Measurements from ENCODE around the gene IL19. TPM values are rescaled to one million over a fixed set of nuclear protein-coding genes. Genes with fewer than 3 reads are reported as not detected.

IL19 gene
- total RNA-seq, 1 experiment from 2014 or later: not detected

- no peak overlapping the region for H3T11ph ChIP-seq (ENCODE audit: low read length)
- Mint-ChIP-seq H3K4me3 (no peak overlapping the region), H3K36me3 (ENCODE audit: insufficient read depth in 1 of 3, low read depth in 3 of 3) (no peaks in the 10 kb centered on the region), H3K4me1 (peaks cover 2 to 8% of the 10 kb centered on the region in 2 experiments; a peak in 3 of 4 replicates), H3K9me3 (peaks cover 3 to 8% of the 10 kb centered on the region in 2 experiments; a peak in 4 of 5 replicates), H3K27me3 (ENCODE audit: low read depth) (no peaks in the 10 kb centered on the region), H3K27ac (no peak overlapping the region)
- H4K5ac ChIP-seq (ENCODE audit: insufficient read length, low read depth, low read length): no peak overlapping the region
- H3K56ac ChIP-seq (ENCODE audit: insufficient read length, low read depth, low read length): no peak overlapping the region
- no peak overlapping the region for H4K8ac ChIP-seq (replicated peaks; ENCODE audit: insufficient read length, low read depth, low read length)
- no peak overlapping the region for H2BK12ac ChIP-seq (ENCODE audit: insufficient read length, low read depth, low read length)
- peak; percentile 64 for TF ChIP-seq CTCF (conservative IDR thresholded peaks at IDR 0.05)
- H3K4me1 ChIP-seq (ENCODE audit: insufficient read depth, low read length): no peaks in the 10 kb centered on the region
- no peaks in the 10 kb centered on the region for H3K79me1 ChIP-seq (ENCODE audit: insufficient read depth, low read depth, low read length, poor library complexity, severe bottlenecking)
- no peak overlapping the region for H3K23ac ChIP-seq (ENCODE audit: insufficient read length, low read depth, low read length)
- no peaks in the 10 kb centered on the region for H3K27me3 ChIP-seq (ENCODE audit: insufficient read depth, low read length)
- no peak overlapping the region for H3K4me2 ChIP-seq (ENCODE audit: insufficient read depth, insufficient read length, low read length)
- H3K14ac ChIP-seq (ENCODE audit: insufficient read depth, low read length): no peak overlapping the region
- H3K9me3 ChIP-seq (ENCODE audit: control insufficient read depth, low read depth, low read length): no peaks in the 10 kb centered on the region
- no peak overlapping the region for H2BK15ac ChIP-seq (ENCODE audit: low read depth, low read length)
- H2AFZ ChIP-seq (ENCODE audit: low read length): no peak overlapping the region
- no peak overlapping the region for H2AK5ac ChIP-seq (ENCODE audit: insufficient read length, low read length)
- H2BK5ac ChIP-seq (ENCODE audit: insufficient read length, low read length): no peak overlapping the region
- H3K27ac ChIP-seq (ENCODE audit: insufficient read length, low read depth, low read length): no peak overlapping the region
- H2BK120ac ChIP-seq (ENCODE audit: low read depth, low read length, poor library complexity, severe bottlenecking): no peak overlapping the region
- H3K4ac ChIP-seq (ENCODE audit: low read depth, low read length): no peak overlapping the region
- H4K20me1 ChIP-seq (ENCODE audit: control insufficient read depth, insufficient read depth, insufficient read length): no peaks in the 10 kb centered on the region
- no peak overlapping the region for H3K18ac ChIP-seq (ENCODE audit: insufficient read length, low read depth, low read length)
- no CpG with 5 or more reads among the region's 4 CpGs for WGBS (ENCODE audit: extremely low coverage, insufficient read length, low lambda C conversion rate)
- no peaks in the 10 kb centered on the region for H3K23me2 ChIP-seq (ENCODE audit: insufficient read length, low read depth, low read length, poor library complexity, severe bottlenecking)
- DNase-seq: no peak
- H4K91ac ChIP-seq (ENCODE audit: insufficient read length, low read depth, low read length): no peak overlapping the region
- no peaks in the 10 kb centered on the region for H3K79me2 ChIP-seq (ENCODE audit: insufficient read depth, low read length)
- no peak overlapping the region for H2BK20ac ChIP-seq (ENCODE audit: low read depth, low read length, poor library complexity, severe bottlenecking)
- no peak overlapping the region for H3K9ac ChIP-seq (ENCODE audit: extremely low read depth, insufficient read length, low read length)
These were observed 39.0 kb downstream of the IL19 start for GRCh38 chr1:206809504-206810084.

Data from H9 (cell line).